HepG2 (cell line): ENCODE results near the gene JMJD1C. TPM values are rescaled to one million over a fixed set of nuclear protein-coding genes. Genes with fewer than 3 reads are reported as not detected.

Experiments used
- FOXA1 ChIP-seq, 2 experiments: fragments of 450-650 bp in 1 of 2; sonication (generic) in 1 of 2; formaldehyde crosslinking in 1 of 2; IDR thresholded peaks; 2 replicates each; pipeline versions ENCODE4 v1.4.0 to v1.6.1; 2016 to 2020; ENCODE audit warnings: missing genetic modification reagents in 1 of 2
- FOXA3 ChIP-seq: IDR thresholded peaks from 2 replicates; pipeline ENCODE4 v1.6.1; 2016; ENCODE audit warnings: missing genetic modification reagents, missing compliant biosample characterization
- FOXP4 ChIP-seq: sonication (generic); formaldehyde crosslinking; IDR thresholded peaks from 2 replicates; pipeline ENCODE4 v1.4.0; 2020; ENCODE audit warnings: missing genetic modification reagents
- HNF1B ChIP-seq: sonication (generic); formaldehyde crosslinking; IDR thresholded peaks from 2 replicates; pipeline ENCODE4 v1.5.1; 2020; ENCODE audit warnings: mild to moderate bottlenecking, moderate library complexity, missing genetic modification reagents
- HNRNPK ChIP-seq: fragments of 200-400 bp; formaldehyde crosslinking; IDR thresholded peaks from 2 replicates; pipeline ENCODE4 v1.6.1; 2018; ENCODE audit warnings: low read length, low read depth, moderate library complexity, mild to moderate bottlenecking; ENCODE audit not compliant: poor library complexity, severe bottlenecking
- MED13 ChIP-seq: sonication (generic); formaldehyde crosslinking; IDR thresholded peaks from 2 replicates; pipeline ENCODE4 v1.5.0; 2020; ENCODE audit warnings: missing genetic modification reagents
- NFIC ChIP-seq: IDR thresholded peaks from 2 replicates; pipeline ENCODE4 v1.6.1; 2012; ENCODE audit warnings: mild to moderate bottlenecking, low read length, inconsistent platforms
- NFKB2 ChIP-seq: sonication (generic); formaldehyde crosslinking; IDR thresholded peaks from 2 replicates; pipeline ENCODE4 v1.4.0; 2020; ENCODE audit warnings: missing genetic modification reagents, borderline replicate concordance
- NFYC ChIP-seq: IDR thresholded peaks from 2 replicates; pipeline ENCODE4 v1.6.1; 2016; ENCODE audit warnings: missing genetic modification reagents, missing compliant biosample characterization
- RFX5 ChIP-seq: IDR thresholded peaks from 2 replicates; pipeline ENCODE4 v1.6.1; 2011; ENCODE audit warnings: low read depth, low read length, improper control_type of control experiment
- ZFP36L2 ChIP-seq: sonication (generic); formaldehyde crosslinking; IDR thresholded peaks from 2 replicates; pipeline ENCODE4 v1.4.0; 2020; ENCODE audit warnings: missing genetic modification reagents
- polyA plus RNA-seq, 8 experiments: library from polyadenylated mRNA; depleted of rRNA in 3 of 8; stranded (reverse) in 7 of 8; unstranded in 1 of 8; fragments of >200 nt; fragmentation: Illumina TruSeq in 4 of 8; extraction: Trizol in 4 of 8; gene quantifications; 2 replicates each; pipeline versions ENCODE4 v1.2.1 to v1.2.3, GENCODE V29; 2011 to 2016; ENCODE audit warnings: low read depth in 4 of 8, missing spikeins in 1 of 8, mixed read lengths in 1 of 8; ENCODE audit not compliant: insufficient read depth in 1 of 8
- total RNA-seq, 5 experiments: library from RNA; depleted of rRNA; stranded (reverse); fragments of >200 nt; fragmentation: Illumina TruSeq; extraction: Trizol; gene quantifications; 2 replicates each; pipeline ENCODE4 v1.2.3, GENCODE V29; 2016; ENCODE audit warnings: low read depth in 1 of 5
- TF ChIP-seq, protein P1 (sequence below): sonication (generic); formaldehyde crosslinking; IDR thresholded peaks from 2 replicates; pipeline ENCODE4 v1.4.0; 2020; ENCODE audit warnings: missing genetic modification reagents
- TF ChIP-seq, protein P2 (sequence below): sonication (generic); formaldehyde crosslinking; IDR thresholded peaks from 2 replicates; pipeline ENCODE4 v1.4.0; 2020; ENCODE audit warnings: missing genetic modification reagents
- TF ChIP-seq, protein P3 (sequence below): sonication (generic); formaldehyde crosslinking; IDR thresholded peaks from 2 replicates; pipeline ENCODE4 v1.4.0; 2020; ENCODE audit warnings: mild to moderate bottlenecking, missing genetic modification reagents, borderline replicate concordance

Gene JMJD1C
- total and polyA plus RNA-seq, 2 of the 13 experiments (the other 11 are each of a cell fraction or from before 2014, with no cell fraction given), result 42.3 to 42.7 TPM

DNA sequence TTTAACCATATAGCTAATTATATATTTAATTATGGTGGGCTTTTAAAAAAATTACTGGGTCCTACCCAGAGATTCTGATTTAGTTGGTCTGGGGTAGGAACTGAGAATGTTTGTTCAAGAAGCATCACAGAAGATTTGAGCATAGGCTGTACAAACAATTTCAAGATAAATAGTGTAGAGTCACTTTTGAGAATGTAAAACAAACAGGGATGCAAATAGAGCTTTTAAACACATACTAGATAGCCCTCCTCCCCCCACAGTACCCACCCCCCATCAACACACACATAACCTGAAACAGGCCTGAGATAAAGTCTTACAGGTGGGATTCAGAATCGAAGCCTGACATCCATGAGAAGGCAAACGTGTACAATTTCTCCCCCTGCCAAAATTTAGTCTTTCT is 39.8 kb upstream of the JMJD1C start (continued):
- TF ChIP-seq, protein P1, sequence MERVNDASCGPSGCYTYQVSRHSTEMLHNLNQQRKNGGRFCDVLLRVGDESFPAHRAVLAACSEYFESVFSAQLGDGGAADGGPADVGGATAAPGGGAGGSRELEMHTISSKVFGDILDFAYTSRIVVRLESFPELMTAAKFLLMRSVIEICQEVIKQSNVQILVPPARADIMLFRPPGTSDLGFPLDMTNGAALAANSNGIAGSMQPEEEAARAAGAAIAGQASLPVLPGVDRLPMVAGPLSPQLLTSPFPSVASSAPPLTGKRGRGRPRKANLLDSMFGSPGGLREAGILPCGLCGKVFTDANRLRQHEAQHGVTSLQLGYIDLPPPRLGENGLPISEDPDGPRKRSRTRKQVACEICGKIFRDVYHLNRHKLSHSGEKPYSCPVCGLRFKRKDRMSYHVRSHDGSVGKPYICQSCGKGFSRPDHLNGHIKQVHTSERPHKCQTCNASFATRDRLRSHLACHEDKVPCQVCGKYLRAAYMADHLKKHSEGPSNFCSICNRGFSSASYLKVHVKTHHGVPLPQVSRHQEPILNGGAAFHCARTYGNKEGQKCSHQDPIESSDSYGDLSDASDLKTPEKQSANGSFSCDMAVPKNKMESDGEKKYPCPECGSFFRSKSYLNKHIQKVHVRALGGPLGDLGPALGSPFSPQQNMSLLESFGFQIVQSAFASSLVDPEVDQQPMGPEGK (CRISPR knock-in tag), result peak; percentile 72; the same call in 1 of the 2 replicates
- TF ChIP-seq FOXA1 (IDR thresholded peaks at IDR 0.05) (no peak), FOXA1 (CRISPR knock-in tag; IDR thresholded peaks at IDR 0.05) (0 out of 2 replicates have a peak, but pooled peaks have one; percentile 25), ZFP36L2 (CRISPR knock-in tag) (no peak), FOXP4 (0 out of 2 replicates have a peak, but pooled peaks have one; percentile 36), RFX5 (no peak), FOXA3 (peak; percentile 24; the same call in 1 of the 2 replicates), HNF1B (CRISPR knock-in tag) (no peak), NFIC (0 out of 2 replicates have a peak, but pooled peaks have one; percentile 36), HNRNPK (peak; percentile 43), NFKB2 (CRISPR knock-in tag) (no peak), MED13 (CRISPR knock-in tag) (no peak), NFYC (CRISPR knock-in tag) (no peak)
- TF ChIP-seq, protein P2, sequence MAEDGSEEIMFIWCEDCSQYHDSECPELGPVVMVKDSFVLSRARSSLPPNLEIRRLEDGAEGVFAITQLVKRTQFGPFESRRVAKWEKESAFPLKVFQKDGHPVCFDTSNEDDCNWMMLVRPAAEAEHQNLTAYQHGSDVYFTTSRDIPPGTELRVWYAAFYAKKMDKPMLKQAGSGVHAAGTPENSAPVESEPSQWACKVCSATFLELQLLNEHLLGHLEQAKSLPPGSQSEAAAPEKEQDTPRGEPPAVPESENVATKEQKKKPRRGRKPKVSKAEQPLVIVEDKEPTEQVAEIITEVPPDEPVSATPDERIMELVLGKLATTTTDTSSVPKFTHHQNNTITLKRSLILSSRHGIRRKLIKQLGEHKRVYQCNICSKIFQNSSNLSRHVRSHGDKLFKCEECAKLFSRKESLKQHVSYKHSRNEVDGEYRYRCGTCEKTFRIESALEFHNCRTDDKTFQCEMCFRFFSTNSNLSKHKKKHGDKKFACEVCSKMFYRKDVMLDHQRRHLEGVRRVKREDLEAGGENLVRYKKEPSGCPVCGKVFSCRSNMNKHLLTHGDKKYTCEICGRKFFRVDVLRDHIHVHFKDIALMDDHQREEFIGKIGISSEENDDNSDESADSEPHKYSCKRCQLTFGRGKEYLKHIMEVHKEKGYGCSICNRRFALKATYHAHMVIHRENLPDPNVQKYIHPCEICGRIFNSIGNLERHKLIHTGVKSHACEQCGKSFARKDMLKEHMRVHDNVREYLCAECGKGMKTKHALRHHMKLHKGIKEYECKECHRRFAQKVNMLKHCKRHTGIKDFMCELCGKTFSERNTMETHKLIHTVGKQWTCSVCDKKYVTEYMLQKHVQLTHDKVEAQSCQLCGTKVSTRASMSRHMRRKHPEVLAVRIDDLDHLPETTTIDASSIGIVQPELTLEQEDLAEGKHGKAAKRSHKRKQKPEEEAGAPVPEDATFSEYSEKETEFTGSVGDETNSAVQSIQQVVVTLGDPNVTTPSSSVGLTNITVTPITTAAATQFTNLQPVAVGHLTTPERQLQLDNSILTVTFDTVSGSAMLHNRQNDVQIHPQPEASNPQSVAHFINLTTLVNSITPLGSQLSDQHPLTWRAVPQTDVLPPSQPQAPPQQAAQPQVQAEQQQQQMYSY (CRISPR knock-in tag), result no peak
- TF ChIP-seq, protein P3, sequence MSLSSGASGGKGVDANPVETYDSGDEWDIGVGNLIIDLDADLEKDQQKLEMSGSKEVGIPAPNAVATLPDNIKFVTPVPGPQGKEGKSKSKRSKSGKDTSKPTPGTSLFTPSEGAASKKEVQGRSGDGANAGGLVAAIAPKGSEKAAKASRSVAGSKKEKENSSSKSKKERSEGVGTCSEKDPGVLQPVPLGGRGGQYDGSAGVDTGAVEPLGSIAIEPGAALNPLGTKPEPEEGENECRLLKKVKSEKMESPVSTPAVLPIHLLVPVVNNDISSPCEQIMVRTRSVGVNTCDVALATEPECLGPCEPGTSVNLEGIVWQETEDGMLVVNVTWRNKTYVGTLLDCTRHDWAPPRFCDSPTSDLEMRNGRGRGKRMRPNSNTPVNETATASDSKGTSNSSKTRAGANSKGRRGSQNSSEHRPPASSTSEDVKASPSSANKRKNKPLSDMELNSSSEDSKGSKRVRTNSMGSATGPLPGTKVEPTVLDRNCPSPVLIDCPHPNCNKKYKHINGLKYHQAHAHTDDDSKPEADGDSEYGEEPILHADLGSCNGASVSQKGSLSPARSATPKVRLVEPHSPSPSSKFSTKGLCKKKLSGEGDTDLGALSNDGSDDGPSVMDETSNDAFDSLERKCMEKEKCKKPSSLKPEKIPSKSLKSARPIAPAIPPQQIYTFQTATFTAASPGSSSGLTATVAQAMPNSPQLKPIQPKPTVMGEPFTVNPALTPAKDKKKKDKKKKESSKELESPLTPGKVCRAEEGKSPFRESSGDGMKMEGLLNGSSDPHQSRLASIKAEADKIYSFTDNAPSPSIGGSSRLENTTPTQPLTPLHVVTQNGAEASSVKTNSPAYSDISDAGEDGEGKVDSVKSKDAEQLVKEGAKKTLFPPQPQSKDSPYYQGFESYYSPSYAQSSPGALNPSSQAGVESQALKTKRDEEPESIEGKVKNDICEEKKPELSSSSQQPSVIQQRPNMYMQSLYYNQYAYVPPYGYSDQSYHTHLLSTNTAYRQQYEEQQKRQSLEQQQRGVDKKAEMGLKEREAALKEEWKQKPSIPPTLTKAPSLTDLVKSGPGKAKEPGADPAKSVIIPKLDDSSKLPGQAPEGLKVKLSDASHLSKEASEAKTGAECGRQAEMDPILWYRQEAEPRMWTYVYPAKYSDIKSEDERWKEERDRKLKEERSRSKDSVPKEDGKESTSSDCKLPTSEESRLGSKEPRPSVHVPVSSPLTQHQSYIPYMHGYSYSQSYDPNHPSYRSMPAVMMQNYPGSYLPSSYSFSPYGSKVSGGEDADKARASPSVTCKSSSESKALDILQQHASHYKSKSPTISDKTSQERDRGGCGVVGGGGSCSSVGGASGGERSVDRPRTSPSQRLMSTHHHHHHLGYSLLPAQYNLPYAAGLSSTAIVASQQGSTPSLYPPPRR (CRISPR knock-in tag), result 0 out of 2 replicates have a peak, but pooled peaks have one; percentile 20
